Neural progenitor cell (in vitro differentiated cells): ENCODE data around the gene PIWIL1. TPM values are rescaled to one million over a fixed set of nuclear protein-coding genes. Genes with fewer than 3 reads are reported as not detected.

ENCODE experiments used
- DNase-seq: peaks from one replicate; pipeline ENCODE4 v3.0.0-alpha.2; 2016; ENCODE audit warnings: low spot score
- H2AFZ ChIP-seq: fragments of 200-600 bp; sonication (generic); replicated peaks from 2 replicates; pipeline ENCODE4 v1.6.1; 2016; ENCODE audit warnings: antibody characterized with exemption
- H3F3A ChIP-seq: fragments of 200-600 bp; sonication (generic); 2 replicates; pipeline ENCODE4 v1.6.1; 2016; ENCODE audit warnings: antibody characterized with exemption, low read depth
- H3K27ac ChIP-seq: fragments of 200-600 bp; sonication (generic); 2 replicates; pipeline ENCODE4 v1.5.1; 2016; ENCODE audit warnings: mild to moderate bottlenecking
- H3K27me3 ChIP-seq: fragments of 200-600 bp; sonication (generic); 2 replicates; pipeline ENCODE4 v1.6.1; 2016; ENCODE audit warnings: mild to moderate bottlenecking, moderate library complexity
- H3K36me3 ChIP-seq: fragments of 200-600 bp; sonication (generic); 2 replicates; pipeline ENCODE4 v1.5.1; 2016
- H3K4me1 ChIP-seq: fragments of 200-600 bp; sonication (generic); 2 replicates; pipeline ENCODE4 v1.6.1; 2016; ENCODE audit warnings: mixed run types
- H3K4me2 ChIP-seq: fragments of 200-600 bp; sonication (generic); 2 replicates; pipeline ENCODE4 v1.6.1; 2016
- H3K4me3 ChIP-seq: fragments of 200-600 bp; sonication (generic); 2 replicates; pipeline ENCODE4 v1.5.1; 2016
- H3K79me2 ChIP-seq: fragments of 200-600 bp; sonication (generic); 2 replicates; pipeline ENCODE4 v1.6.1; 2016; ENCODE audit warnings: low read depth
- H3K9ac ChIP-seq: fragments of 200-600 bp; sonication (generic); 2 replicates; pipeline ENCODE4 v1.6.1; 2016
- H3K9me3 ChIP-seq: fragments of 200-600 bp; sonication (generic); 2 replicates; pipeline ENCODE4 v1.5.1; 2016; ENCODE audit warnings: low read depth
- H4K20me1 ChIP-seq: fragments of 200-600 bp; sonication (generic); 2 replicates; pipeline ENCODE4 v1.6.1; 2016; ENCODE audit warnings: low read depth
- H3K27ac Mint-ChIP-seq: 3 replicates; pipeline ENCODE4 v1.8.0; 2021; ENCODE audit warnings: mixed read lengths
- H3K27me3 Mint-ChIP-seq: 2 replicates; pipeline ENCODE4 v1.8.0; 2022; ENCODE audit warnings: low read depth, mild to moderate bottlenecking, inconsistent platforms, moderate library complexity, mixed read lengths; ENCODE audit not compliant: insufficient read depth
- H3K36me3 Mint-ChIP-seq: 3 replicates; pipeline ENCODE4 v1.8.0; 2021; ENCODE audit warnings: mixed read lengths
- H3K4me1 Mint-ChIP-seq: 3 replicates; pipeline ENCODE4 v1.8.0; 2021; ENCODE audit warnings: mixed read lengths
- H3K4me3 Mint-ChIP-seq: 3 replicates; pipeline ENCODE4 v1.8.0; 2021; ENCODE audit warnings: mild to moderate bottlenecking, moderate library complexity, mixed read lengths
- H3K9me3 Mint-ChIP-seq: 3 replicates; pipeline ENCODE4 v1.8.0; 2020; ENCODE audit warnings: mixed read lengths
- CTCF ChIP-seq: fragments of 200-600 bp; sonication (generic); IDR thresholded peaks from 2 replicates; pipeline ENCODE4 v1.5.1; 2017; ENCODE audit warnings: antibody characterized with exemption, mild to moderate bottlenecking
- EZH2 ChIP-seq: fragments of 200-600 bp; sonication (generic); IDR thresholded peaks from 2 replicates; pipeline ENCODE4 v1.6.1; 2017; ENCODE audit warnings: antibody characterized with exemption, mild to moderate bottlenecking, moderate library complexity
- EZH2phosphoT487 ChIP-seq: fragments of 200-600 bp; sonication (generic); IDR thresholded peaks from 2 replicates; pipeline ENCODE4 v1.6.1; 2017; ENCODE audit warnings: antibody characterized with exemption
- total RNA-seq: library from RNA; depleted of rRNA; stranded (reverse); fragments of >200 nt; gene quantifications from 2 replicates; pipeline ENCODE4 v1.2.3, GENCODE V29; 2015; ENCODE audit warnings: low replicate concordance

Gene PIWIL1
- not detected in 2 replicates for total RNA-seq

GRCh38 chr12:130337488-130338303, at the start of gene PIWIL1:
Gene PIWIL1, plus strand, starts transcription at chr12:130337887. Its CDS starts 4,705 bp downstream, at chr12:130342592.
- H3K9me3 ChIP-seq: no peaks in the 10 kb centered on the region
- Mint-ChIP-seq H3K27ac (no peak within 1 kb of the TSS), H3K4me1 (peaks cover 16% of the 10 kb centered on the region), H3K36me3 (no peaks in the 10 kb centered on the region), H3K9me3 (peaks cover 25% of the 10 kb centered on the region), H3K27me3 (peaks cover 12% of the 10 kb centered on the region), H3K4me3 (no peak within 1 kb of the TSS)
- H3K4me3 ChIP-seq: no peak within 1 kb of the TSS
- H3K27me3 ChIP-seq: peaks cover 31% of the 10 kb centered on the region
- no peak within 1 kb of the TSS for H3K9ac ChIP-seq
- no peak within 1 kb of the TSS for H3K27ac ChIP-seq
- no peaks in the 10 kb centered on the region for H3F3A ChIP-seq
- no peaks in the 10 kb centered on the region for H4K20me1 ChIP-seq
- H2AFZ ChIP-seq: no peak within 1 kb of the TSS
- H3K4me1 ChIP-seq: no peaks in the 10 kb centered on the region
- no peak for DNase-seq
- H3K36me3 ChIP-seq: no peaks in the 10 kb centered on the region
- TF ChIP-seq EZH2phosphoT487 (no peak), EZH2 (no peak), CTCF (no peak)
- no peak within 1 kb of the TSS for H3K4me2 ChIP-seq
- no peaks in the 10 kb centered on the region for H3K79me2 ChIP-seq

- Mint-ChIP-seq H3K36me3 (peaks cover 4% of the 10 kb centered on the region), H3K9me3 (peaks cover 34% of the 10 kb centered on the region), H3K27ac (no peak overlapping the region), H3K27me3 (peaks cover 20% of the 10 kb centered on the region), H3K4me1 (peaks cover 15% of the 10 kb centered on the region), H3K4me3 (no peak overlapping the region)
- H3K36me3 ChIP-seq: no peaks in the 10 kb centered on the region
- H3K9ac ChIP-seq: no peak overlapping the region
- no peaks in the 10 kb centered on the region for H3K79me2 ChIP-seq
- H4K20me1 ChIP-seq: no peaks in the 10 kb centered on the region
- no peak overlapping the region for H2AFZ ChIP-seq
- H3K9me3 ChIP-seq: no peaks in the 10 kb centered on the region
- H3K4me1 ChIP-seq: no peaks in the 10 kb centered on the region
- H3K4me3 ChIP-seq: no peak overlapping the region
- peaks cover 37% of the 10 kb centered on the region for H3K27me3 ChIP-seq
- no peak for DNase-seq
- TF ChIP-seq EZH2phosphoT487 (no peak), EZH2 (no peak), CTCF (no peak)
- no peak overlapping the region for H3K27ac ChIP-seq
- H3F3A ChIP-seq: no peaks in the 10 kb centered on the region
- H3K4me2 ChIP-seq: no peak overlapping the region
Measured at GRCh38 chr12:130288206-130288605, 49.5 kb upstream of the PIWIL1 start.

GRCh38 chr12:130288691-130289090, 49.0 kb upstream of the PIWIL1 start:
- Mint-ChIP-seq H3K4me1 (peaks cover 15% of the 10 kb centered on the region), H3K36me3 (peaks cover 4% of the 10 kb centered on the region), H3K9me3 (peaks cover 30% of the 10 kb centered on the region), H3K4me3 (no peak overlapping the region), H3K27me3 (peaks cover 20% of the 10 kb centered on the region), H3K27ac (no peak overlapping the region)
- DNase-seq: no peak
- no peak for TF ChIP-seq CTCF
- no peak for TF ChIP-seq EZH2phosphoT487
- no peak for TF ChIP-seq EZH2
- H3K27ac ChIP-seq: no peak overlapping the region
- no peak overlapping the region for H2AFZ ChIP-seq
- H3K79me2 ChIP-seq: no peaks in the 10 kb centered on the region
- H3K36me3 ChIP-seq: no peaks in the 10 kb centered on the region
- H3K4me3 ChIP-seq: no peak overlapping the region
- H3F3A ChIP-seq: no peaks in the 10 kb centered on the region
- no peaks in the 10 kb centered on the region for H3K4me1 ChIP-seq
- H3K27me3 ChIP-seq: peaks cover 37% of the 10 kb centered on the region
- no peak overlapping the region for H3K4me2 ChIP-seq
- no peaks in the 10 kb centered on the region for H4K20me1 ChIP-seq
- H3K9me3 ChIP-seq: no peaks in the 10 kb centered on the region
- H3K9ac ChIP-seq: no peak overlapping the region
